Measurements from ENCODE around the gene NSUN2. TPM values are rescaled to one million over a fixed set of nuclear protein-coding genes. Genes with fewer than 3 reads are reported as not detected.
A peak's percentile ranks its signal among the peaks of the same experiment; 100 is the strongest.

NSUN2 gene
- 100 to 1,000 TPM in 1 of 4 donors, 10 to 100 TPM in 3; 38.5 to 100 (median 40.4) TPM for total RNA-seq

DNA sequence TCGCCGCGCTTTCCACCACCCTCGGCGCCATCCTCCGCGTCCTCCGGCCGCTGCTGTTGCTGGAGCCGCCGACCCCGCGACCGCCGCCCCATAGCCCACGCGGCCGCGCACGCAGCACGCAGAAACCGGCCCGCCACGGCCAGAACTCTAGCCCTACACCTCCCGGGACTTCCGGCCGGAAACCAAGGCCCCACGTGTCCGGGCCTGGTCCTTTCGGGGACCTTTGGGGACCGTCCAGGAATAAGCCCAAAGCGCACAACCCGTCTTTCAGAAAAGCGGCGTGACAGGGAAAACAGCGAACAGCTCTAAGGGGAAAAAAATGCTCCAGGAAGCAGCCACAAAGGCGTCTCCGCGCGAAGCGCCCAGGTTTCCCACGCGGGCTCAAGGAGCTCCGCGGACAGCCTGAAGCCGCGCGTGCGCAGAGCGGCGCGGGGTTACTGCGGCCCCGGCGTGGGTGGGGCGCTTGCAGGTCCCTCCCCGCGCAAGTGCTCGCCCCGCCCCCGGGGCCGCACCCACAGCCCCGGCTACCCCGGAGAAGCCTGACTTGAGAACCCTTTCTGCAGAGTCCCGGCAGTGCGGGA, at the start of gene NSUN2, which contains the start of gene SRD5A1:
Gene NSUN2 (minus strand): TSS at position 157 of the 581 bp plus-strand sequence. CDS start 65 bp downstream, at position 92.
Gene SRD5A1 (plus strand): TSS at position 553 of the 581 bp plus-strand sequence. CDS start 137 bp downstream, outside the sequence.
- TF ChIP-seq, protein P1, sequence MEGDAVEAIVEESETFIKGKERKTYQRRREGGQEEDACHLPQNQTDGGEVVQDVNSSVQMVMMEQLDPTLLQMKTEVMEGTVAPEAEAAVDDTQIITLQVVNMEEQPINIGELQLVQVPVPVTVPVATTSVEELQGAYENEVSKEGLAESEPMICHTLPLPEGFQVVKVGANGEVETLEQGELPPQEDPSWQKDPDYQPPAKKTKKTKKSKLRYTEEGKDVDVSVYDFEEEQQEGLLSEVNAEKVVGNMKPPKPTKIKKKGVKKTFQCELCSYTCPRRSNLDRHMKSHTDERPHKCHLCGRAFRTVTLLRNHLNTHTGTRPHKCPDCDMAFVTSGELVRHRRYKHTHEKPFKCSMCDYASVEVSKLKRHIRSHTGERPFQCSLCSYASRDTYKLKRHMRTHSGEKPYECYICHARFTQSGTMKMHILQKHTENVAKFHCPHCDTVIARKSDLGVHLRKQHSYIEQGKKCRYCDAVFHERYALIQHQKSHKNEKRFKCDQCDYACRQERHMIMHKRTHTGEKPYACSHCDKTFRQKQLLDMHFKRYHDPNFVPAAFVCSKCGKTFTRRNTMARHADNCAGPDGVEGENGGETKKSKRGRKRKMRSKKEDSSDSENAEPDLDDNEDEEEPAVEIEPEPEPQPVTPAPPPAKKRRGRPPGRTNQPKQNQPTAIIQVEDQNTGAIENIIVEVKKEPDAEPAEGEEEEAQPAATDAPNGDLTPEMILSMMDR (IDR thresholded peaks at IDR 0.05) = no peak
- DNase-seq (ENCODE audit: low spot score) (peak; percentile 62), ATAC-seq (ENCODE audit: low FRiP score) (peak; percentile 99)

DNA sequence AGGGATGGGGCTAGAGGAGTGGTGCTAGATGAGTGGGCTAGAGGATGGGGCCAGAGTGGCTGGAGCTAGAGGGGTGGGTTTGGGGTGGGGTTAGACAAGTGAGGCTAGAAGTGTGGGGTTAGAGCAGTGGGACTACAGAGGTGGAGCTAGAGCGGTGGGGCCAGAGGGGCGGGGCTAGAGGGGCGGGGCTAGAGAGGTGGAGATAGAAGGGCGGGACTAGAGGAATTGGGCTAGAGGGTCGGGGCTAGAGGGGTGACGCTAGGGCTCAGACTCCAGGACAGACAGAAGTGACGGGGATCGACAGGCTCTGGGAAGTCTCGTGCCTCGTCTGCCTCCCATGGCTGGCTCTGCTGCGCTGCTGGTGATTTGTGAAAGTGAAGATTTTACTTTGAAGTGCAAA, 49.4 kb upstream of the NSUN2 start:
- DNase-seq (ENCODE audit: low spot score) (no peak), ATAC-seq (ENCODE audit: low FRiP score) (no peak)
- TF ChIP-seq, protein P1 (IDR thresholded peaks at IDR 0.05) = no peak

DNA sequence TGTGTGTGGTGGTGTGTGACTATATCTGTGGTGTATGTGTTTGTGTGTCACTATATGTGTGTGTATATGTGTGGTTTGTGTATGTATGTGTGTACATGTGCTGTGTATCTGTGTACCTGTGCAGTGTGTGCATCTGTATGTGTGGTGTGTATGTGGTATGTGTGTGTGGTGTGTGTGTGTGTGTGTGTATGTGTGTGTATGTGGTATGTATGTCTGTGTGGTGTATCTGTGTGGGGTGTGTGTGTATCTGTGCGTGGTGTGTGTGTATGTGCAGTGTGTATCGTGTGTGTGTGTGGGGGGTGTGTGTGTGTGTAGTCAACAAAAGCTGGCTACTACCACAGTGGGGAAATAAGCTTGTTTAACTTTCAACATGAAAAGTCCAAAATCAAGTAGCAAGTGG, 48.8 kb upstream of the NSUN2 start:
- ATAC-seq (ENCODE audit: low FRiP score) (no peak), DNase-seq (ENCODE audit: low spot score) (no peak)
- TF ChIP-seq, protein P1 (IDR thresholded peaks at IDR 0.05) = no peak

DNA sequence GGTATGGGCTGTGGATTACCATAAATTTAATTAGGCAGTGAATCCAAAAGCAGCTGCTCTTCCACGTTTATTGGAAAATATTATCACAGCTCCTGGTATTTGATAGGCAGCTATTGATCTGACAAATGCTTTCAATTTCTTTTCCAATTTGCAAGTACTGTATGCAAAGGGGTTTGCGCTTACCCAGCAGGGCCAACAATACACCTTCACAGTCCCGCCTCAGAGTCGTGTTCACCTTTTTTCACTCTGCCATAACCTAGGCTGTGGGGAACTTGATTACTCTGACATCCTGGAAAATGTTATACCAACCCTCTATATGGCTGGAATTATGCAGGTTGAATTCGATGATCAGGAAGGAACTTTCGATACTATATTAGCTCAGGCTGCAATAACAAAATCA, 48.1 kb upstream of the NSUN2 start:
- TF ChIP-seq, protein P1 (IDR thresholded peaks at IDR 0.05) = no peak
- DNase-seq (ENCODE audit: low spot score) (no peak), ATAC-seq (ENCODE audit: low FRiP score) (no peak)

DNA sequence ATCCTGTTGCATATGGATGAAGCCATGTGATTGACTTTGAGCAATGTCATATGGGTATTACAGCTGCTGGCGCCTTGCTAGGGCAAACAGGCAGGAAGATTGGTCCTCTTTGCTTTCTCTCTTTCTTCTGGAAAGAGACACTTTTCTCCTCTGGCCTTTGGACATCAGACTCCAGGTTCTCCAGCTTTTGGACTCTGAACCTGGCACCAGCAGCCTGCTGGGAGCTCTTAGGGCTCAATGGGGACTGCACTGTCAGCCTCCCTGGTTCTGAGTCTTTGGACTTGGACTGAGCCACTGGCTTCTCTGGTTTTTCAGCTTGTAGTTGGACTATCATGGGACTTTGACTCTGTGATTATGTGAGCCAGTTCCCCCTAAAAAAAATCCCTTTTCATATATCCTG, 45.5 kb upstream of the NSUN2 start:
- ATAC-seq (ENCODE audit: low FRiP score) = no peak
- no peak for DNase-seq (ENCODE audit: low spot score)
- TF ChIP-seq, protein P1 (IDR thresholded peaks at IDR 0.05) = no peak

DNA sequence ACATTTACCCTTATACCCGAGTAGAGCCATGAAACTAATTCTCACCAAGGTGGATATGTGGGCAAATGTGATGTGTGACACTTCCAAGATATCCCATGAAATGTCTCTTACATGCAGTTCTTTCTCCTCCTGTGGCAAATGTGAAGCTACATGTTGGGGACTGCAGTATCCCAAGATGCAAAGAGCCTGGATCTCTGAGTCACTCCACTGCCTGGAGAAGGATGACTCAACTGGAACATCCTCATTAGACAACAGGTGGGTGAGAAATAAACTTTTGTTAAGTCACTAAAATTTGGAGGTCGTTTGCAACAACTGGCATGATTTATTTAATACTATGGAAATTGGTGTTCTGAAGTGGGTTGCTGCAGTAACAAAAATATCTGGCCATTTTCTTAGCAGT, 43.9 kb upstream of the NSUN2 start:
- ATAC-seq (ENCODE audit: low FRiP score) = no peak
- DNase-seq (ENCODE audit: low spot score) = no peak
- TF ChIP-seq, protein P1 (IDR thresholded peaks at IDR 0.05) = no peak

DNA sequence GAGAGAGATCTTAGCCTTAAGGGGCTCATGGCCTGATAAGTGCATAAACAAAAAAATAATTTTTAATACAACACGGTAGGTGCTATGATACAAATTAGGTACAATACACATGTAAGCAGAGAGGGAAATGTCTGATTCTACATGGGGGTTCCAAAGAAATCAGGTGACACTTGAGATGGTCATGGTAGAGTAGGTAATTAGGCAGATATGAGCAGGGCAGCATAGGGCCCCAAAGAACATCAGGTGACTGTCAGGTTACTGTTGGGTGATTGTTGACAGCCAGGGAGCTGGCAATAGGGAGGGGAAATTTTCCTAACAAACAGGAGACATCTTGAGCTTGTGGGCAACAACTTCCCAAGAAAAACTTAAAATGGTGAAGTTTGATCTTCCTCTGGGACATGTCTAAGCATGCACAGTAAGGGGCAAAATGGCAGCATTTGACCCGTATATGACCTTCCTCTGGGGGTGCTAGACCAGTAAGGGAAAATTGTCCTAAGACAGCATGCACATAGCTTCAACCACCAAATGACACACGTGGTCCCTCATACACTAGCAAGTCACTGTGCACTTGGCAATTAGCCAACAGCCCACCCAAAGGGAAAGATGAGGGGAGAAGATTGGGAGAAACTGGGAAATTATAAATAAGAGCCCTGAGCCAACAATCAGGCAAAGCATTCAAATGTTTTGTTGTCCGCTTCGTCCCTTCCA, 43.1 kb upstream of the NSUN2 start:
- no peak for DNase-seq (ENCODE audit: low spot score)
- ATAC-seq (ENCODE audit: low FRiP score) = no peak
- TF ChIP-seq, protein P1 (IDR thresholded peaks at IDR 0.05) = no peak
